ENCODE measurements around the gene GLT8D2.
"Not testable (repeated sequence)": the region's sequence is repeated elsewhere in the genome, so short reads cannot be mapped to it uniquely, and the experiment has no call there.

GLT8D2 gene

DNA sequence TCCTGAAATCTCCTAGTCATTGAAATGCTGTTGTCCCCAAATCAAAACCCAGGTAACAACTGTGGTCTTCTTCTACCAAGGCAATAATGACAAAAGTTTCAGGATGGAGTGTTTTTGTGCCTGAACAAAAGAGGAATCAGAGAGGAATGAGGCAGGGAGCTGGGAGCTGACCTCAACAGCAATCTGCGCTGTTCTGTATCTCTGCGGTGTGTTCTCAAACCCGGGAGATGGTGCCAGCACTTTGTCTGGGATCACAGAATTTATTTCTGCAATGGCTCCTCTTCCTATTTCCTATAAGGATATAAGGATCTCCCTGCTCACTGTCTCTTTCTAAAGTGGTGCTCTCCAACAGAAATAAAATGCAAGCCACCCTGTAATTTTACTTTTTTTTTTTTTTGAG, 449 bp upstream of the GLT8D2 start:
- DNase-seq (ENCODE audit: low read depth), result no peak

- DNase-seq (ENCODE audit: low read depth), result no peak
Measured at GRCh38 chr12:104049278-104049902, 597 bp downstream of the GLT8D2 start.

DNA sequence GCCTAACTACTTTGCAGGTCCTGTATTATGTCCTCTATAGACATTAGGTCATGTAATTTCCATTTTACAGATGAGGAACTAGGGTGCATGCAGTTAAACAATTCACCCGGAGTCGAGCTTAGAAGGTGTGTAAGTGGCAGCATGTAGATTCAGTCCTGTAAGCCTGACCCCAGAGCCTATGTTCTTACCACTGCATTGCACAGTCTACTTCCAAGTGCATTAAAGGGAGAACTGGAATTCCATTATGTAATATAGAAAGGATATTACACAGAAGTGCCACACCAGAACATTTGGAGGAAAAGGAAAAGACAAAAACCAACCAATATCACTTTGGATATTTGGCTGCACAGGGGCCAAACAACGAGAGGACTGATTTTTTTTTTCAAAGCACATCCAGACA, 1.2 kb downstream of the GLT8D2 start:
- DNase-seq (ENCODE audit: low read depth), result no peak

GRCh38 chr12:104048162-104048561, 1.8 kb downstream of the GLT8D2 start:
- DNase-seq (ENCODE audit: low read depth), result no peak

GRCh38 chr12:104046306-104046705, 3.7 kb downstream of the GLT8D2 start:
- DNase-seq (ENCODE audit: low read depth), result no peak

GRCh38 chr12:104044158-104044557, 5.8 kb downstream of the GLT8D2 start:
- DNase-seq (ENCODE audit: low read depth), result no peak

- DNase-seq (ENCODE audit: low read depth), result no peak
Measured at GRCh38 chr12:104042580-104042979, 7.4 kb downstream of the GLT8D2 start.

DNA sequence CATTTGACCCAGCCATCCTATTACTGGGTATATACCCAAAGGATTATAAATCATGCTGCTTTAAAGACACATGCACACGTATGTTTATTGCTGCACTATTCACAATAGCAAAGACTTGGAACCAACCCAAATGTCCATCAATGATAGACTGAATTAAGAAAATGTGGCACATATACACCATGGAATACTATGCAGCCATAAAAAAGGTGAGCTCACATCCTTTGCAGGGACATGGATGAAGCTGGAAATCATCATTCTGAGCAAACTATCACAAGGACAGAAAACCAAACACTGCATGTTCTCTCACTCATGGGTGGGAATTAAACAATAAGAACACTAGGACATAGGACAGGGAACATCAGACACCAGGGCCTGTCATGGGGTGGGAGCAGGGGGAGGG, 10.2 kb downstream of the GLT8D2 start:
- not testable (repeated sequence) for DNase-seq (ENCODE audit: low read depth)

GRCh38 chr12:104036143-104036542, 13.8 kb downstream of the GLT8D2 start:
- not testable (repeated sequence) for DNase-seq (ENCODE audit: low read depth)

DNA sequence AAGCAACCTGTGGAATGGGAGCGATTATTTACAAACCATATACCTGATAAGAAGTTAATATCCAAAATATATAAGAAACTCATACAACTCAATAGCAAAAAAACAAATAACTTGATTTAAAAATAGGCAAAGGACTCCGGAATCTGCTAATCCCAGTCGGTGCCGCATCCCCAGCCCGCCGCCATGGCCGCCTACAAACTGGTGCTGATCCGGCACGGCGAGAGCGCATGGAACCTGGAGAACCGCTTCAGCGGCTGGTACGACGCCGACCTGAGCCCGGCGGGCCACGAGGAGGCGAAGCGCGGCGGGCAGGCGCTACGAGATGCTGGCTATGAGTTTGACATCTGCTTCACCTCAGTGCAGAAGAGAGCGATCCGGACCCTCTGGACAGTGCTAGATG, 19.4 kb downstream of the GLT8D2 start:
- not testable (repeated sequence) for DNase-seq (ENCODE audit: low read depth)

- DNase-seq (ENCODE audit: low read depth), result no peak
Measured at GRCh38 chr12:104026841-104027599, 23.0 kb downstream of the GLT8D2 start.

DNA sequence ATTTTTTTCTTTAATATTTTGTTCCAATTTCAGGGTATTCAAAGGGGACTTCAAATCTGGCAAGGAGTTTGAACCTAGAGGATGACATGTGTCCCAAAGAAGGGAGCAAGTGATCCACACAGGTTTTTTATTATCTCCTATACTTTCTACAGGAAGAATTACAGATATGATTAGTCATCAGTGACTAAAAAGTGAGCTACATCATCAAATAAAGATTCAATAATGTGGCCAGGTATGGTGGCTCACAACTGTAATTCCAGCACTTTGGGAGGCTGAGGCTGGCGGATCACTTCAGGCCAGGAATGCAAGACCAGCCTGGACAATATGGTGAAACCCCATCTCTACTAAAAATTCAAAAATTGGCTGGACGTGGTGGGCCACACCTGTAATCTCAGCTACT, 24.2 kb downstream of the GLT8D2 start:
- no peak for DNase-seq (ENCODE audit: low read depth)

DNA sequence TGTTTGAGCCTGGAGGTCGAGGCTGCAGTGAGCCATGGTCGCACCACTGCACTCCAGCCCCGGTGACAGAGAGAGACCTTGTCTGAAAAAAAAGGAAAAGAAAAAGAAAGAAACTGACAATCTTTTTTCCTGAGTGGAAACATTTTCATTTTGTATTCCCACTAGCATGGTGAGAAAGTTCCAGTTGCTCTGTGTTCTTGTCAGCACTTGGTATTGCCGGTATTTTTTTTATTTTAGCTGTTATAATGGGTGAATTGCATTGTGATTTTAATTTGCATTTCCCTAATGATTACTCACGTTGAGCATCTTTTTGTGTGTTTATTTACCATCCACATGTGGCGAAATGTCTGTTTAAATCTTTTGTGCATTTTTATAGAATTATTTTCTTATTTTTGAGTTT, 25.6 kb downstream of the GLT8D2 start:
- DNase-seq (ENCODE audit: low read depth), result no peak

- DNase-seq (ENCODE audit: low read depth), result no peak
Measured at GRCh38 chr12:104023710-104024109, 26.3 kb downstream of the GLT8D2 start.

DNA sequence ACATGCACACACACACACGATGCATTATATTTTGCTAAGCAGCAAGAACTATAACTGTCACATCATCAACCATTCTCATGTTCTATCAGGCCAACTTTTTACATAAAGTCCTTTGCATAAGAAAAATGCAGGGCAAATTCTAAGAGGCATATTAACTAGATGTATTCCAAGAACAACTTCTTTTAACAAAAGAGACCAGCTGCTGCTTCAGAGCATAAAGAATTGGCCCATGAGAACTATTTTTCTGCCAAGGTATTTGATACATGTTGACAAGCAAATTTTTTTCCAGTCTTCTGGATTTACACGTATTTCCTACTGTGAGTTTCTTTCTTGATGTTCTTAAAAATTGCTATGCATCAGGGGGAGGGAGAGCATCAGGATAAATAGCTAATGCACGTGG, 27.2 kb downstream of the GLT8D2 start:
- no peak for DNase-seq (ENCODE audit: low read depth)

- not testable (repeated sequence) for DNase-seq (ENCODE audit: low read depth)
Measured at GRCh38 chr12:104021862-104022261, 28.1 kb downstream of the GLT8D2 start.

DNA sequence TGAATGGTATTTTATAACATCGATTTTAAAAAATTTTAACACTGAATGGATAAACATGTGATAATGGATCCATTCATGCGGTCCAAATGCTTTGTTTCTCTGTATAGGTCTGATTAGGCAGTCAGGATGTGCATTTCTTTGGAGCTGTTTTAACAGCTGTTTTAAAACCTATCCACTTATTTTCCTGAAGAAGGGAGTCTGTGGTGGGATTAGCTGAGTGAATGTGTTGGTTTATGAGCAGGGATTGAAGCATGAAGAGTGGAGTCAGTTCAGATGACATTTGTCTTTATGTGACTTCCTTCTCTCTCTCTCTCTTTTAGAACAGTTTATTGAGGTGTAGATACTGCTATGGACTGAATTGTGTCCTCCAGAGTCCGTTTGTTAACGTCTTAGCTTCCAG, 37.7 kb downstream of the GLT8D2 start:
- DNase-seq (ENCODE audit: low read depth), result no peak

DNA sequence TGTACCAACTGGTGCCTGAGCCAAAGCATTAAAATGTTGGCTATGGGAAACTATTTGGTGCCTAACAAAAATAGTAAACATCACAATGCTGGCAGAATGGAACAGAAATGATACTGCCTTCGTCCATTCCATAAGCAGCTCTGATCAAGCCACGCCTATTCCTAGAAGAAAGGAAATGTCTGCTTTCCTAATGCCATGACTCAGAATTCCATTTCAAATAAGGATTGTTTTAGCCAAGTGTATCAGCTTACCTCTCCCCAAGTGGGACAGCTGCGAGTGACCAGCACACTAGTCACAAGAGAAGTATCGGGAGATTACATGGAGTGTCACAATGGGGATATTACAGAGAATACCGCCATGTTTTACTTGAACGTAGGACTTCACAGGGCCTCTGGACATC, 38.7 kb downstream of the GLT8D2 start:
- peak; percentile 84 for DNase-seq (ENCODE audit: low read depth)

DNA sequence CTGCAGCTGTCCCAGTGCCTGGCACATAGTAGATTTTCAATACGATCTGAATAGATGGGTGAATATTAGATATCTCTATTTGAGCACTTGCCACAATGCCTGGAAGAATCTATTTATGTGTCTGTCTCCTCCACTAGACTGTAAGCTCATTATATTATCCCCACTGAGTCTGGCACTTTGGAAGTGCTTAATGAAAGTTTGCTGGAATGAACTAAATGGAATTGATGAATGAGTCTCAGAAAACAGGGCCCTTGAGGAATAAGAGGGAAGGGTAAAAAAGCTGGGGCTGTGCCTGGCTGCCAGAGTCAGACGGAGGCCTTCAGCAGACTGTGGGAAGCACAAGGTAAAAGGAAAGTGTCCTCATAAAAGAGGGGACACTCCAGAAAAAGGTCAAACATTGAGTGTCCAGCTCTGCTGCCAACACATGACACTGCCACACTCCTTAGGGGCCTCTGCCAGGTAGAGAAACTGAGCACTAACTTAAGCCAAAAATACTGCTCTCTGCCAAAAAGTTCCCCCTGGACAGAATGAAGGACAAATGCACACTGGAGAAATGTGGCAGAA, 39.3 kb downstream of the GLT8D2 start:
- DNase-seq (ENCODE audit: low read depth), result no peak

GRCh38 chr12:104010121-104010520, 39.9 kb downstream of the GLT8D2 start:
- no peak for DNase-seq (ENCODE audit: low read depth)

DNA sequence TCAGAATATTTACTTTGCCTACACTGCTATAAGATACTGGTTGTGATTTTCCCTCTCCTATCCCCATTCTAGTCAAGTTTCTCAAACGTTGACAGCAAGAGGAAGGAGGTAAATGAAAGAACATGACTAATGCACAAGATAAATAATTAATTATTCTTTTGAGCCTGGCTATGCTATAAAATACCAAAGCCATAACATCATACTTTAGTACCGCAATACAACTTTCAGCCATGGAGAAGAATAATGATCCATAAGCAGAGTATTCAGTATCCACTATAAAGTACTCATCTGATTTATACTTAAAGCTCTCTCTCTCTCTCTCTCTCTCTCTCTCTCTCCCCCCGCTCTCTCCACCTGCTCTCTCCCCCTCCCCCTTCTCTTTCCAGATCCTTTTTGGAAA, 43.1 kb downstream of the GLT8D2 start:
- DNase-seq (ENCODE audit: low read depth), result no peak

DNA sequence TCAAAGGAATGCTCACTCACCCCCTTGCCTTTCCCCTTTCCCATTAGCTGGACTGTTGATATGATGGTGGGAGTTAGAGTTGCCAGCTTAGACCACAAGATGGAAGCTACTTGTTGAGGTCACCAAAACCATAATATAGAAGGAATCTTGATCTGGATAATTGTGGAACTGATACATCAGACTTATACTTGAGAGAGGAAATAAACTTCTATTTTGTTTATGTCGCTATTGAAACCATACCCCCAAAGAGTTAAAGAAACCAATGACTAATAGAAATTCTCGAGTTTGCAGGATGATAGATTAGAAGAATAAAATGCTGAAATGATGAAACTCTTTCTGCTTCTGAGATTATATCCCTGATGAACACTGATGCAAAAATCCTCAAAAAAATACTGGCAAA, 46.4 kb downstream of the GLT8D2 start:
- no peak for DNase-seq (ENCODE audit: low read depth)

DNA sequence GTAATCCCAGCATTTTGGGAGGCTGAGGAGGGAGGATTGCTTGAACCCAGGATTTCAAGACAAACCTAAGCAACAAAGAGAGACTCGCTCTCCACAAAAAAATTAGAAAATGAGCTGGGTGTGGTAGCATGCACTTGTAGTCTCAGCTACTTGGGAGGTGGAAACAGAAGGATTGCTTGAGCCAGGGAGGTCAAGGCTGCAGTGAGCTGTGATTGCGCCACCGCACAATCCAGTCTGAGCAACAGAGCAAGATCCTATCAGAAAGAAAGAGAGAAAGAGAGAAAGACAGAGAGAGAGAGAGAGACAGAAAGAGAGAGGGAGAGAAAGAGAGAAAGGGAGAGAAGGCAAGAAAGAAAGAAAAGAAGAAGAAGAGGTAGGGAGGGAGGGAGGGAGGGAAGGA, 47.3 kb downstream of the GLT8D2 start:
- DNase-seq (ENCODE audit: low read depth), result no peak

Data from stromal cell of bone marrow (primary cell).